ENCODE data around the gene NPPB.

The NPPB gene

GRCh38 chr1:11828511-11828910 is 30.2 kb downstream of the NPPB start:
- H3F3A ChIP-seq (ENCODE audit: control insufficient read depth, insufficient read depth): no peaks in the 10 kb centered on the region
- no peak for TF ChIP-seq EZH2phosphoT487 (IDR thresholded peaks at IDR 0.05; ENCODE audit: borderline replicate concordance, low read length)
- TF ChIP-seq, protein P1, sequence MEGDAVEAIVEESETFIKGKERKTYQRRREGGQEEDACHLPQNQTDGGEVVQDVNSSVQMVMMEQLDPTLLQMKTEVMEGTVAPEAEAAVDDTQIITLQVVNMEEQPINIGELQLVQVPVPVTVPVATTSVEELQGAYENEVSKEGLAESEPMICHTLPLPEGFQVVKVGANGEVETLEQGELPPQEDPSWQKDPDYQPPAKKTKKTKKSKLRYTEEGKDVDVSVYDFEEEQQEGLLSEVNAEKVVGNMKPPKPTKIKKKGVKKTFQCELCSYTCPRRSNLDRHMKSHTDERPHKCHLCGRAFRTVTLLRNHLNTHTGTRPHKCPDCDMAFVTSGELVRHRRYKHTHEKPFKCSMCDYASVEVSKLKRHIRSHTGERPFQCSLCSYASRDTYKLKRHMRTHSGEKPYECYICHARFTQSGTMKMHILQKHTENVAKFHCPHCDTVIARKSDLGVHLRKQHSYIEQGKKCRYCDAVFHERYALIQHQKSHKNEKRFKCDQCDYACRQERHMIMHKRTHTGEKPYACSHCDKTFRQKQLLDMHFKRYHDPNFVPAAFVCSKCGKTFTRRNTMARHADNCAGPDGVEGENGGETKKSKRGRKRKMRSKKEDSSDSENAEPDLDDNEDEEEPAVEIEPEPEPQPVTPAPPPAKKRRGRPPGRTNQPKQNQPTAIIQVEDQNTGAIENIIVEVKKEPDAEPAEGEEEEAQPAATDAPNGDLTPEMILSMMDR (IDR thresholded peaks at IDR 0.05; ENCODE audit: low read depth, low read length, poor library complexity, severe bottlenecking): no peak
- H4K20me1 ChIP-seq (ENCODE audit: control insufficient read depth, insufficient read depth, low read depth, low read length): no peaks in the 10 kb centered on the region; the same call in 1 of the 2 replicates
- H3K9me3 ChIP-seq (ENCODE audit: control insufficient read depth, insufficient read depth, low read length): no peaks in the 10 kb centered on the region
- no peaks in the 10 kb centered on the region for H3K9me2 ChIP-seq (replicated peaks; ENCODE audit: control insufficient read depth, low read length)
- no peaks in the 10 kb centered on the region for H3K4me1 ChIP-seq (ENCODE audit: control insufficient read depth, low read length)
- H3K4me2 ChIP-seq (ENCODE audit: low read length): no peak overlapping the region
- no peaks in the 10 kb centered on the region for H3K27me3 ChIP-seq (ENCODE audit: control insufficient read depth, low read length)
- peaks cover 84% of the 10 kb centered on the region for H3K36me3 ChIP-seq (ENCODE audit: control insufficient read depth, low read length)
- no peak overlapping the region for H3K27ac ChIP-seq (ENCODE audit: low read depth, low read length)
- no peaks in the 10 kb centered on the region for H3K79me2 ChIP-seq (ENCODE audit: control insufficient read depth, low read length)
- H3K4me3 ChIP-seq (ENCODE audit: low read length): no peak overlapping the region

GRCh38 chr1:11826946-11827345 is 31.8 kb downstream of the NPPB start:
- Histone ChIP-seq H3K27me3 (ENCODE audit: control insufficient read depth, low read length) (no peaks in the 10 kb centered on the region), H3K9me3 (ENCODE audit: control insufficient read depth, insufficient read depth, low read length) (no peaks in the 10 kb centered on the region), H4K20me1 (ENCODE audit: control insufficient read depth, insufficient read depth, low read depth, low read length) (no peaks in the 10 kb centered on the region), H3K4me2 (ENCODE audit: low read length) (no peak overlapping the region), H3K4me1 (ENCODE audit: control insufficient read depth, low read length) (no peaks in the 10 kb centered on the region), H3F3A (ENCODE audit: control insufficient read depth, insufficient read depth) (no peaks in the 10 kb centered on the region; the same call in 1 of the 2 replicates), H3K4me3 (ENCODE audit: low read length) (no peak overlapping the region), H3K79me2 (ENCODE audit: control insufficient read depth, low read length) (no peaks in the 10 kb centered on the region), H3K9me2 (replicated peaks; ENCODE audit: control insufficient read depth, low read length) (no peaks in the 10 kb centered on the region), H3K27ac (ENCODE audit: low read depth, low read length) (no peak overlapping the region), H3K36me3 (ENCODE audit: control insufficient read depth, low read length) (peaks cover 83% of the 10 kb centered on the region)
- TF ChIP-seq EZH2phosphoT487 (IDR thresholded peaks at IDR 0.05; ENCODE audit: borderline replicate concordance, low read length): no peak
- TF ChIP-seq, protein P1 (IDR thresholded peaks at IDR 0.05; ENCODE audit: low read depth, low read length, poor library complexity, severe bottlenecking): no peak

GRCh38 chr1:11825131-11825530 is 33.6 kb downstream of the NPPB start:
- H3K4me1 ChIP-seq (ENCODE audit: control insufficient read depth, low read length): no peaks in the 10 kb centered on the region
- TF ChIP-seq EZH2phosphoT487 (IDR thresholded peaks at IDR 0.05; ENCODE audit: borderline replicate concordance, low read length): no peak
- TF ChIP-seq, protein P1 (IDR thresholded peaks at IDR 0.05; ENCODE audit: low read depth, low read length, poor library complexity, severe bottlenecking): no peak
- no peaks in the 10 kb centered on the region for H3K9me2 ChIP-seq (replicated peaks; ENCODE audit: control insufficient read depth, low read length)
- H3K4me3 ChIP-seq (ENCODE audit: low read length): no peak overlapping the region
- H3K27ac ChIP-seq (ENCODE audit: low read depth, low read length): no peak overlapping the region
- H4K20me1 ChIP-seq (ENCODE audit: control insufficient read depth, insufficient read depth, low read depth, low read length): no peaks in the 10 kb centered on the region
- H3K9me3 ChIP-seq (ENCODE audit: control insufficient read depth, insufficient read depth, low read length): no peaks in the 10 kb centered on the region
- H3K36me3 ChIP-seq (ENCODE audit: control insufficient read depth, low read length): peaks cover 86% of the 10 kb centered on the region
- no peak overlapping the region for H3K4me2 ChIP-seq (ENCODE audit: low read length)
- H3F3A ChIP-seq (ENCODE audit: control insufficient read depth, insufficient read depth): no peaks in the 10 kb centered on the region; the same call in 1 of the 2 replicates
- no peaks in the 10 kb centered on the region for H3K27me3 ChIP-seq (ENCODE audit: control insufficient read depth, low read length)
- no peaks in the 10 kb centered on the region for H3K79me2 ChIP-seq (ENCODE audit: control insufficient read depth, low read length)
